Measurements from ENCODE around the gene FAM120B. TPM values are rescaled to one million over a fixed set of nuclear protein-coding genes. Genes with fewer than 3 reads are reported as not detected.

The FAM120B gene
- total RNA-seq, 1 experiment from 2014 or later, result 15.2 TPM

GRCh38 chr6:170423030-170423429, 116.5 kb downstream of the FAM120B start (continued):
- TF ChIP-seq ZNF532 (CRISPR knock-in tag; IDR thresholded peaks at IDR 0.05; ENCODE audit: borderline replicate concordance), result no peak
- no peak for TF ChIP-seq ESRRA (CRISPR knock-in tag; IDR thresholded peaks at IDR 0.05; ENCODE audit: borderline replicate concordance)
- no peak for TF ChIP-seq ETV6 (CRISPR knock-in tag; IDR thresholded peaks at IDR 0.05)
- TF ChIP-seq KAT7 (CRISPR knock-in tag; IDR thresholded peaks at IDR 0.05; ENCODE audit: borderline replicate concordance), result no peak
- TF ChIP-seq ZBTB21 (CRISPR knock-in tag; IDR thresholded peaks at IDR 0.05; ENCODE audit: borderline replicate concordance), result no peak
- no peak for TF ChIP-seq TEAD4 (CRISPR knock-in tag; IDR thresholded peaks at IDR 0.05)
- TF ChIP-seq FOXP1 (CRISPR knock-in tag; IDR thresholded peaks at IDR 0.05; ENCODE audit: borderline replicate concordance), result no peak
- TF ChIP-seq USF1 (CRISPR knock-in tag; IDR thresholded peaks at IDR 0.05), result no peak

- Mint-ChIP-seq H3K4me1 (peaks cover 19% of the 10 kb centered on the region), H3K27ac (no peak overlapping the region), H3K4me3 (no peak overlapping the region), H3K36me3 (no peaks in the 10 kb centered on the region), H3K27me3 (ENCODE audit: low read depth) (0 out of 2 replicates have a peak, but pooled peaks cover 3% of the 10 kb centered on the region), H3K9me3 (no peaks in the 10 kb centered on the region)
- no peak for TF ChIP-seq FOXP1 (CRISPR knock-in tag; IDR thresholded peaks at IDR 0.05; ENCODE audit: borderline replicate concordance)
- TF ChIP-seq OVOL2 (CRISPR knock-in tag; IDR thresholded peaks at IDR 0.05; ENCODE audit: borderline replicate concordance), result no peak
- TF ChIP-seq E2F4 (CRISPR knock-in tag; IDR thresholded peaks at IDR 0.05; ENCODE audit: borderline replicate concordance, low read depth), result no peak
- TF ChIP-seq CREB1 (CRISPR knock-in tag; IDR thresholded peaks at IDR 0.05), result no peak
- TF ChIP-seq NFE2L1 (CRISPR knock-in tag; IDR thresholded peaks at IDR 0.05), result no peak
- TF ChIP-seq MXD4 (CRISPR knock-in tag; IDR thresholded peaks at IDR 0.05; ENCODE audit: borderline replicate concordance), result no peak
- TF ChIP-seq SMAD4 (CRISPR knock-in tag; IDR thresholded peaks at IDR 0.05), result no peak
- no peak for TF ChIP-seq NFYB (CRISPR knock-in tag; conservative IDR thresholded peaks at IDR 0.05; ENCODE audit: low read depth)
- no peak for TF ChIP-seq ATF6 (CRISPR knock-in tag; IDR thresholded peaks at IDR 0.05)
- no peak for TF ChIP-seq MAX (CRISPR knock-in tag; IDR thresholded peaks at IDR 0.05)
- no peak for TF ChIP-seq ZNF396 (CRISPR knock-in tag; IDR thresholded peaks at IDR 0.05; ENCODE audit: borderline replicate concordance)
- no peak for TF ChIP-seq ZMAT4 (CRISPR knock-in tag; IDR thresholded peaks at IDR 0.05)
- no peak for TF ChIP-seq ZNF281 (CRISPR knock-in tag; IDR thresholded peaks at IDR 0.05)
- TF ChIP-seq TCF7 (CRISPR knock-in tag; IDR thresholded peaks at IDR 0.05; ENCODE audit: low read depth), result no peak
- TF ChIP-seq ZNF423 (CRISPR knock-in tag; IDR thresholded peaks at IDR 0.05), result no peak
- no peak for TF ChIP-seq GABPB1 (CRISPR knock-in tag; IDR thresholded peaks at IDR 0.05)
- CTCF ChIA-PET, result interaction anchor here (1.2 to 1.3 kb wide), 2 partner anchors 10 to 93 kb away, joined by 6 read pairs; no protein-coding TSS in a partner anchor
- no peak for ATAC-seq
- POLR2A ChIA-PET, result interaction anchor here (1.1 kb wide), 1 partner anchor 84 kb away, joined by 3 read pairs; no protein-coding TSS in a partner anchor
- no peak for DNase-seq (ENCODE audit: low spot score)
These were observed 117.5 kb downstream of the FAM120B start for GRCh38 chr6:170423814-170424603.

Measured in WTC11 (cell line).